T-helper 2 cell treated with Interferon-gamma antibody and Interleukin-4, amounts not matched to agents 100 ng/mL and 5 ng/mL, for 36 hours (primary cell): ENCODE results near the gene MSMO1. TPM values are rescaled to one million over a fixed set of nuclear protein-coding genes. Genes with fewer than 3 reads are reported as not detected.
"Not testable (repeated sequence)": the region's sequence is repeated elsewhere in the genome, so short reads cannot be mapped to it uniquely, and the experiment has no call there.

Experiments used
- intact Hi-C: fragments of 100-400 bp; cut with micrococcal nuclease; formaldehyde crosslinking; loops from one replicate; pipeline ENCODE4 v1.15.1; 2023
- total RNA-seq: library from RNA; stranded (reverse); gene quantifications from 2 replicates; pipeline ENCODE4 v1.2.3, GENCODE V29; 2022

MSMO1 gene
- total RNA-seq, 1 donor from 2014 or later, result 41.9 TPM

- intact Hi-C loops, result no loop called here
These were observed 3.1 kb upstream of the MSMO1 start for GRCh38 chr4:165324236-165324917.

DNA sequence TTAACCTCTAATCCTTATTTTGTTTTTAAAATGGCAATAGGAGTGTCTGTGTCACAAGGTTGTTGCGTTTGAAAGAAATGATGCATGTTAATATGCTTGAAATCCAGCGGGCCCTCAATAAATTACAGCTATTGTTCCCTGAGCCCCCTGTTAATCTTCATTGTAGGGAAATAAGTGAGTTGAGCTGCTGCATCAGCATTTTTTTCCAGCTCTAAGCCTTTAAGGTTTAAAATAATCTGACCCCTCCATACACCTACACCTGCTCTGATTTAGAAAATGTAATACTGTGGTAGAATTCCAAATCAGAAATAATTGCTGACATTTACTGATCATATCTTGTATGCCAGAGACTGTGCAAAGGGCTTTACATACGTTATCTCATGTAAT is 2.6 kb upstream of the MSMO1 start:
- intact Hi-C loops, result loop anchor here (5.0 kb wide), 3 partner anchors 33 to 368 kb away; partner anchors contain the start of gene TRIM61

DNA sequence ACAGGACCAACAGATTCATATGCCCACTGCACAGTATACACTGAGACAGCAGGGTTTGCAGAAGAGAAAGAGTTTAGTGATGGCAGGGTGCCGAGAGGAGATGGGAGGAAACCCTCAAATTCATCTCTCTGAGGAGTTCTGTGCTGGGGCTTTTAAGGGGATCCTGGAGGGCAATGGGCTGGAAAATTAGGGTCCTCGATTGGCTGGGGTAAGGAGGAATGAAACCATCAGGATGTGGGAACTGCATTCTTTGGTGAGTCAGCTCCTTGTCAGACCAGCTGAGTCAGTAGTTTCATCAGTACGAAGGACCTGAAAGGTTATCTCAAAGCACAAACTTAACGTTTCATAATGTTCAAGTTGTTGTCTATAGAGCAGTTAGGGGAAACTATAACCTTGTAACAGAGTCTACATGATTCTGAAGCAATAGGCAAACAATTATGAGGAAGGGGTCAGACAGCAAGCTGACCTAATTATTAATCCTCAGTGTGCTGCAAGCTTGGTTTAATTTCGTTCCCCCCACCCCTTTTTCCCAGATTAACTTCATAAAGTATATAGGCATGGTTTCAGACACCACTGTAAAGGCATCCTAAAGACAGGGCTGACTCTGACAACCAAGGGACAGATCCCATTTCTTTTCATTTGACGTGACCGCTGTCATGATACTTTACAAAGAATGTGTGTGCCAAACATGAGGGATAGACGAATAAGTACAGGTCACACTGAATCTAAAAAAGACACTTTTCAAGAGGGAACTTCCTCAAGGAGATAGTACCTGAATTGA is 1.5 kb upstream of the MSMO1 start:
- intact Hi-C loops, result loop anchor here (2.0 to 5.0 kb wide), 6 partner anchors 23 to 369 kb away; partner anchors contain the start of gene TRIM61

GRCh38 chr4:165326831-165327210 is 648 bp upstream of the MSMO1 start:
- intact Hi-C loops, result loop anchor here (1.0 to 5.0 kb wide), 8 partner anchors 24 to 370 kb away; partner anchors contain the start of genes KLHL2, TMEM192 and TRIM61

GRCh38 chr4:165328101-165328425 is 594 bp downstream of the MSMO1 start:
- intact Hi-C loops, result loop anchor here (5.0 kb wide), 3 partner anchors 36 to 371 kb away; partner anchors contain the start of gene TRIM61

DNA sequence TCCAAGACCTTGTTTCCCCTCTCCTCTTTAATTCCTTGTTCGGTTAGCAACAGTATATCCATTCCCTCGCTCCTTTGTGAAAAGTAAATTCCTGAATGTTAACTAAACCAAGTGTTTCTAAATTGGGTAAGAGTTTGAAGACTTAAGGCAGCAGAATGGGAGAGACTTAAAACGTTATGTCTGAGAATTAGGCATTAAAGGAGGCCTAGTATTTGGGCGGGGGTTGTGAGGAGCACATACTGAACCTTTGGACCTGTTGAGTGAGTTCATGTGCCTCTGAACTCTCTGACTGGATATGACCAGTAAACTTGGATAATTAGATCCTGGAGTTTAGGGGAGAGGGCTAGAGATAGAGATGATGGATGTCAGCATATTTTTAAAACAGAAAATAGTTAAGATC is 1.2 kb downstream of the MSMO1 start:
- intact Hi-C loops, result loop anchor here (5.0 kb wide), 3 partner anchors 36 to 371 kb away; partner anchors contain the start of gene TRIM61

GRCh38 chr4:165330071-165330470 is 2.6 kb downstream of the MSMO1 start:
- intact Hi-C loops, result no loop called here

DNA sequence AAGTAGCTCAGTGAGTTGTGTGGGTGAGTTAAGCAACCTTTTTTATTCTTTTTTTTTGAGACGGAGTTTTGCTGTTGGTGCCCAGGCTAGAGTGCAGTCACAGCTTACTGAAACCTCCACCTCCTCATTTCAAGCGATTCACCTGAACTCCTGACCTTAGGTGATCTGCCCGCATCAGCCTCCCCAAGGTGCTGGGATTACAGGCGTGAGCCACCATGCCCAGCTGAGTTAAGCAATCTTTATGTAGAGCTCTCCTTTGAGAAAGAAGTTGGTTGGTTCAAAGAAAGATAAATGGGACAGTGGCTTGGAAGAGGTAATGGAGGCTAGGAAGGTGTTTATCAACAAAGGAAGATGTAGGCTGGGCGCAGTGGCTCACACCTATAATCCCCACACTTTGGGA is 3.2 kb downstream of the MSMO1 start:
- intact Hi-C loops, result no loop called here

DNA sequence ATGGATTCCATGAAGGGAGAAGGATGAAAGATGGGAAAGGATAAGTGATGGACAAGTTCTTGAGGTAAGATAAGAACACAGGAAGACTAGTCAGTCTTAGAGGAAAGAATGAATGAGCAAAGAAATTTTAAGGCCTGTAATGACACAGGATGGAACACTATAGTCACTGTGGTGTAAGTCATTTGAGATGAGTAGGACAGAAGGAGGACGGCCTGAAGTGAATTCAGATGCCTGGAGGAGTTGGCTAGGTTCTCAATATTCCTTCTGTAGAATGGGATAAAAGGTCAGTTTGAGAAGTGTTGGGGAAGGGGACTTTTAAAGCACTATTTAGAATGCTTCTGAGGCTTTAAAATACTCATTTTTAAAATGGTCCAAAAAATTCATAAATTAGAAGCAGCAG is 3.9 kb downstream of the MSMO1 start:
- intact Hi-C loops, result no loop called here

- intact Hi-C loops, result no loop called here
These were observed 4.4 kb downstream of the MSMO1 start for GRCh38 chr4:165331823-165332222.

GRCh38 chr4:165332502-165332901 is 5.0 kb downstream of the MSMO1 start:
- intact Hi-C loops, result no loop called here

- intact Hi-C loops, result no loop called here
These were observed 7.8 kb downstream of the MSMO1 start for GRCh38 chr4:165335163-165335703.

DNA sequence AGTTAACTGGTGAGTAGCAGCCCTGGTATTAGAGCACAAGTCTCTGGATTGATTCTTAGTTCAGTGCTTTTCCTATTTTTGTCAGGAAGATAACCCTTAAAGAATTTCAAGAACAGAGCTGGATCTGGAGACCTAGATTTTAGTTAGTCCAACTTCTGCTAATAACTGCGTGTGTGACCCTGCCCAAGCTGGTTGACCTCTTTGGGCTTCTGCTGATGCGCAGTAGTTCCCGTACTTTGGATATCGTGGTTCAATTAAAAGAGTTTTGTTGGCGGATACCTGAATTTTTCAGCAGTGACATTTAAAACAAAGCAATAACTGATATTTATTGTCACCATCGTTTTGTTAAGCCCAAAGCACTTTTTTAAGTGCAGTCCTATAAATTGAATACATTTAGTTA is 9.3 kb downstream of the MSMO1 start:
- intact Hi-C loops, result no loop called here

DNA sequence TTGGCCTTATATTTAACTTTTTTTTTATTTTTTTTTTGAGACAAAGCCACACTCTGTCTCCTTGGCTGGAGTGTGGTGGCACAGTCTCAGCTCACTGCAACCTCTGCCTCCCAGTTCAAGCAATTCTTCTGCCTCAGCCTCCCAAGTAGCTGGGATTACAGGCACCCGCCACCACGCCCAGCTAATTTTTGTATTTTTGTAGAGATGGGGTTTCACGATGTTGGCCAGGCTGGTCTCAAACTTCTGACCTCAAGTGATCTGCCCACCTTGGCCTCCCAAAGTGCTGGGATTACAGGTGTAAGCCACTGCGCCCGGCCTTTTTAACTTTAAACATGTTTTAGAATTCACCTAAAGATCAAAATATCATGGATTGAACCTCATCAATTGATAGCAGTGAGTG is 14.9 kb downstream of the MSMO1 start:
- intact Hi-C loops, result not testable (repeated sequence)

DNA sequence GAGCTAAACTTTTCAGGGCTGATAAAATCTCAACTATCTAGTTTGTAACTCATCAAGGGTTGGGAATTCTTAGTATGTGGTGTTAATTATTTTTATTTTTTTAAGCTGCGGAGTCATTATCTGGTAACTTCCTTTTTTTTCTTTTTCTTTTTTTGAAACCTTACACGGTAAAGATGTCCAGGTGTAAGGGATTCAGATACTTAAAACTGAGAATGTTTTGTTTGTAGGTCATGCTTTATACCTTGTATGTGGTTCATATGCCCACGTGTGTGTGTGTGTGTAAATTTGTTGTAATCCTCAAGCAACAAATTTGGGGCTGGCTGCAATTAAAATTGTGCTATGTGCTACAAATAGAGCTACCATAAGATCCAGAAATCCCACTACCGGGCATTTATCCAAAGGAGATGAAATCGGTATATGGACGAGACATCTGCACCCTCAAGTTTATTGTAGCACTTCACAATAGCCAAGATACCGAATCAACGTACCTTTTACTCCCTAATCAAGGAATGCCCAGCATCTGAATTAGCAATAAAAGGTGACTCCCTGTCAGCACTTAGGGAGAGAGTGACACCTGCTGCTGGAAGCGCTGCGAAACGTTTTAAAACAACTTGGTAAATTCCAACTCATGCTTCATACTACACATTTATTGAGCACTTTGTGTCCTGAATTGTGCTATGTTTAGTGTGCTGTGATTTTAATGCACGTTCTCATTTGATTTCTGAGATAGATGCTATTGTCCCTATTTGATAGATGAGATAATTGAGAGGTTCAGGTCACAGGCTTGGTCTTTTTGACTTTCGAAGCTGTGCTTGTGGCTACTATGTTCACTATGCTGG is 16.1 kb downstream of the MSMO1 start:
- intact Hi-C loops, result loop anchor here (1.0 kb wide), 1 partner anchor 212 kb away; no protein-coding TSS in a partner anchor

DNA sequence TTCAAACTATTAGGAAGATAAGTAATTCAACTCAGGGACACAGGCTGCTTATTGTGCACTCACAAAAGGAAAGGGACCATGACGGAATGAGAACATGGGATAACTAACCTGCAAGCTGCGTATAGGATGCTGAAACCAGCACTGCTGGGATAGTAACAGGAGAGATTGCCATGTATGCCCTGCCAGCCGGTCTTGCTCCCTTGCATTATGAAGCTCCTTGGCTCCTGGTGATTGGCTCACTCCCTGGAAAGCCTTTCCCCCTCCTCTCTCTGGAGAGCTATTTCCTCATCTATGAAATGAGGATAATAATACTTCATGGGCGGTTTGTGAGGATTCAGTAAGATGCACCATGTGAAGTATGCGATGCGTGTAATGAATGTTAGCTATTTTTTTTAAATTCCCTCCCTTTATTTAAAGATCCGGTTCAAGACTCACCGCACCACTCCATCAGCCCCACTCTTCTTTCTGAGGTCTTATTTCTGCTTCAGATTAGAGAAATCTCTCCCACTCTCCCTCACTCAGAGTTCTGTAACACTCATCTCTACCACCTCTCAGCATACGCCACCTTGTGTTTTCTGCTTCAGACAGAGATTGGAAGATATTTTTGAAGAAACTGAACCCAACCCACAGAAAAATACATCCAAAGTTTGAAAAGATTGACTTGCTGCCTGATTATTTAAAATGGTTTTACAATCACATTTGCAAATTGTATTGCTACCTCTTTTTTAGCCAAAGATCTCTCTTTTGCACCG is 18.4 kb downstream of the MSMO1 start:
- intact Hi-C loops, result no loop called here

- intact Hi-C loops, result no loop called here
These were observed 20.4 kb downstream of the MSMO1 start for GRCh38 chr4:165347647-165348569.

DNA sequence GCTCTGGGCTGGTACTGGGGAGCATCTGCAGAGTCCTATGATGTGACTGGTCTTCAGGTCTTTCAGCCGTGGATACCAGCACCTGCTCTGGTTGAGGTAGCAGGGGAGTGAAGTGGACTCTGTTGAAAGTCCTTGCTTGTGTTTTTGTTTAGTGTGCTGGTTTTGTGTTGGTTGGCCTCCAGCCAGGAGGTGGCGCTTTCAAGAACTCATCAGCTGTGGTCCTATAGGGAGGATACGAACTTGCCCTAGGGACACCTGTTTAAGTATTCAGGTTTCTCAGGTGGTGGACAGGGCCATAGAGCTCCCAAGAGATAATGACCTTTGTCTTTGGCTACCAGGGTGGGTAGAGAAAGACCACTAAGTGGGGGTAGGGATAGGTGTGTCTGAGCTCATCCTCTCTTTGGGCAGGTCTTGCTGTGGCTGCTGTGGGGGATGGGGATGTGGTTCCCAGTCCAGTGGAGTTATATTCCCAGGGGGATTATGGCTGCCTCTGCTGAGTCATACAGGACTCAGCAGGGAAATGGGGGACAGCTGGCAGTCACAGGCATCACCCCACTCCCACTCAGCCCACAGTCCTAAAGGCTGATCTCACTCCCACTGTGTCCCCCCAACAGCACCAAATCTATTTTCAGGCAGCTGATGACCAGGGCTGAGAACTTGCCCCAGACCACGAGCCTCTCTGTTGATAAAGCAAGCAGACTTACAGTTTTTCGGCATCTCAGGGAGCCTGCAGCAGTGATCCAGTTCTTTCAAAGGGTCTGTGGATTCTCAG is 24.1 kb downstream of the MSMO1 start:
- intact Hi-C loops, result no loop called here

- intact Hi-C loops, result loop anchor here (2.0 kb wide), 1 partner anchor 109 kb away; no protein-coding TSS in a partner anchor
These were observed 28.4 kb downstream of the MSMO1 start for GRCh38 chr4:165355900-165356300.
